Calu3 (cell line): Measurements from ENCODE around the gene SLC12A5. TPM values are rescaled to one million over a fixed set of nuclear protein-coding genes. Genes with fewer than 3 reads are reported as not detected.

Source experiments
- BruUV-seq: library from RNA; stranded (reverse); fragments of 400-500 nt; replicated peaks from 2 replicates; lab custom pipeline; 2021; lab: Mats Ljungman, UMichigan
- CTCF ChIA-PET: fragments of 300-600 bp; sonication (Branson Sonifier 250); formaldehyde crosslinking; loops from one replicate; lab custom pipeline; 2022; ENCODE audit warnings: antibody characterized with exemption; lab: Charles Lee
- DNase-seq: peaks from one replicate; pipeline ENCODE4 v3.0.0; 2022
- H3K27ac Mint-ChIP-seq: one replicate; pipeline ENCODE4 v1.8.0; 2022; ENCODE audit warnings: mixed read lengths; ENCODE audit not compliant: unreplicated experiment
- H3K27me3 Mint-ChIP-seq: one replicate; pipeline ENCODE4 v1.8.0; 2022; ENCODE audit warnings: mixed read lengths; ENCODE audit not compliant: unreplicated experiment
- H3K36me3 Mint-ChIP-seq: one replicate; pipeline ENCODE4 v1.8.0; 2022; ENCODE audit warnings: mild to moderate bottlenecking, moderate library complexity, mixed read lengths; ENCODE audit not compliant: insufficient read depth, unreplicated experiment
- H3K4me1 Mint-ChIP-seq: one replicate; pipeline ENCODE4 v1.8.0; 2022; ENCODE audit warnings: mild to moderate bottlenecking, low read depth, mixed read lengths; ENCODE audit not compliant: unreplicated experiment
- H3K4me3 Mint-ChIP-seq: one replicate; pipeline ENCODE4 v1.8.0; 2022; ENCODE audit warnings: mild to moderate bottlenecking, low read depth, moderate library complexity, mixed read lengths; ENCODE audit not compliant: unreplicated experiment
- H3K9me3 Mint-ChIP-seq: one replicate; pipeline ENCODE4 v1.8.0; 2022; ENCODE audit warnings: low read depth, mixed read lengths; ENCODE audit not compliant: unreplicated experiment
- intact Hi-C: fragments of 100-400 bp; cut with micrococcal nuclease; formaldehyde crosslinking; loops from one replicate; pipeline ENCODE4 v1.10.0; 2022; ENCODE audit not compliant: unreplicated experiment
- total RNA-seq: library from RNA; stranded (reverse); gene quantifications from 2 replicates; pipeline ENCODE4 v1.2.3, GENCODE V29; 2022
- TF ChIP-seq, protein P1 (sequence below): fragments of 200-600 bp; IDR thresholded peaks from one replicate; pipeline ENCODE4 v1.8.0; 2022; ENCODE audit warnings: antibody characterized with exemption; ENCODE audit not compliant: unreplicated experiment

Gene SLC12A5
- total RNA-seq, 1 experiment from 2014 or later, result 2.1 TPM

DNA sequence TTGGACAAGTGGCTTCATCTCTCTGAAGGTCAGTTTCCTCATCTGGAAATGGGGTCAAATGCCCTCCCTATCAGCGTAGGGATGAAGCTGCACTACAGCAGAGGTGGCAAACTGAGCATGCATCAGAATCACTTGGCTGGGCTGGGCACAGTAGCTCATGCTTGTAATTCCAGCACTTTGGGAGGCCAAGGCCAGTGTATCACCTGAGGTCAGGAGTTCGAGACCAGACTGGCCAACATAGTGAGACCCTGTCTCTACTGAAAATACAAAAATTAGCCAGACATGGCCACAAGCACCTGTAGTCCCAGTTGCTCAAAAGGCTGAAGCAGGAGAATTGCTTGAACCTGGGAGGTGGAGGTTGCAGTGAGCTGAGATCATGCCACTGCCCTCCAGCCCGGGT, 27.0 kb upstream of the SLC12A5 start:
- CTCF ChIA-PET, result no interaction called here
- H3K9me3 Mint-ChIP-seq, result no peaks in the 10 kb centered on the region
- no peaks in the 10 kb centered on the region for H3K36me3 Mint-ChIP-seq
- no peak overlapping the region for H3K27ac Mint-ChIP-seq
- no peaks in the 10 kb centered on the region for H3K4me1 Mint-ChIP-seq
- H3K4me3 Mint-ChIP-seq, result no peak overlapping the region
- no peak for DNase-seq
- peaks cover 83% of the 10 kb centered on the region for H3K27me3 Mint-ChIP-seq
- intact Hi-C loops, result no loop called here
- BruUV-seq, result no TSS peak
- TF ChIP-seq, protein P1, sequence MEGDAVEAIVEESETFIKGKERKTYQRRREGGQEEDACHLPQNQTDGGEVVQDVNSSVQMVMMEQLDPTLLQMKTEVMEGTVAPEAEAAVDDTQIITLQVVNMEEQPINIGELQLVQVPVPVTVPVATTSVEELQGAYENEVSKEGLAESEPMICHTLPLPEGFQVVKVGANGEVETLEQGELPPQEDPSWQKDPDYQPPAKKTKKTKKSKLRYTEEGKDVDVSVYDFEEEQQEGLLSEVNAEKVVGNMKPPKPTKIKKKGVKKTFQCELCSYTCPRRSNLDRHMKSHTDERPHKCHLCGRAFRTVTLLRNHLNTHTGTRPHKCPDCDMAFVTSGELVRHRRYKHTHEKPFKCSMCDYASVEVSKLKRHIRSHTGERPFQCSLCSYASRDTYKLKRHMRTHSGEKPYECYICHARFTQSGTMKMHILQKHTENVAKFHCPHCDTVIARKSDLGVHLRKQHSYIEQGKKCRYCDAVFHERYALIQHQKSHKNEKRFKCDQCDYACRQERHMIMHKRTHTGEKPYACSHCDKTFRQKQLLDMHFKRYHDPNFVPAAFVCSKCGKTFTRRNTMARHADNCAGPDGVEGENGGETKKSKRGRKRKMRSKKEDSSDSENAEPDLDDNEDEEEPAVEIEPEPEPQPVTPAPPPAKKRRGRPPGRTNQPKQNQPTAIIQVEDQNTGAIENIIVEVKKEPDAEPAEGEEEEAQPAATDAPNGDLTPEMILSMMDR, result no peak

DNA sequence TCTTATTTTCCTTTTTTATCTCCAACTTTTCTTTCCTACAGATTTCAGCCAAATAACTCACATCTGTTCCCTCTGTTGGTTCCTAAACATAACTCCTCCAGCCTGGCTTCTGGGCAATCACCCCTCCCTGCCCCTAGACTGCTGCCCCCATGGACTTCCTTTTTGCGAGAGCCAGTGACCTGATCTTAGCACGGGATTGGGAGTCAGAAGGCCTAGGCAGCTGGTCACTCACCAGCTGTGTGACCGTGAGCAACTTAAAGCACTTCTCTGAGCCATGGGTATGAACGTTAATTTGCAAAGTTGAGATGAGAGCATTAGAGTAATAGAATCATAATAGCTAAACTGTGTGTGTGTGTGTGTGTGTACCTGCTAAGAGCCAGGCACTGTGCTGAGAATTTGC, 24.8 kb upstream of the SLC12A5 start:
- Mint-ChIP-seq H3K36me3 (no peaks in the 10 kb centered on the region), H3K4me1 (no peaks in the 10 kb centered on the region), H3K27ac (no peak overlapping the region), H3K4me3 (no peak overlapping the region), H3K27me3 (peaks cover 80% of the 10 kb centered on the region), H3K9me3 (no peaks in the 10 kb centered on the region)
- no peak for DNase-seq
- BruUV-seq, result no TSS peak
- intact Hi-C loops, result no loop called here
- TF ChIP-seq, protein P1, result no peak
- CTCF ChIA-PET, result interaction anchor here (1.6 kb wide), 1 partner anchor 10 kb away, joined by 7 read pairs; no protein-coding TSS in a partner anchor

DNA sequence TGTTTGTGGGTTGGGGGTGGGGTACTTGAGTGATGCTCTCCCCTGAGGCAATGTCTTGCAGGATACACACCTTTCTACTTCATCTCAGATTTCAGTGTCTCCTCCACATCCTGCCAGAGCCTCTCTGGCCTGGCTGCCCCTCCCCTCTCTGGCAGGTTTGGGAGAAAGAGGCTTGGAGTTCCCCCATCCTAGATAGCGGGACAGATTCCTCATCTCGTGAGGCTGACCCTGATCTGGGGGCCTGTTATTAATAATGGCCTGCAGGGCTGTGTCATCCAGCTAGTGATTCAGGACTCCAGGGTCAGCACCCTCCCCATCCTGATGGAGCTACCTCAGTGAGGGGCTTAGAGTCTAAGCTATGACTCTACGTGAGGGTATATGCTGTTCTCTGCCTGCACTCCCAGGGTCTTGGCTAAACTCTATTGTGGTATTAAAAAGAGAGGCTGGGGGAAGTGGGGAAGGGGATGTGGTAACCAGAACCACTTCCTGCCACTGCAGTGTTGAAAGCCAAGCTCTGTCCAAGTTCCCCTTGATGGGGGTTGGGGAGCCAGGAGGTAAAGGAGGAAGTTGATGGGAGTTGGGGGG, 24.0 kb upstream of the SLC12A5 start:
- Mint-ChIP-seq H3K9me3 (no peaks in the 10 kb centered on the region), H3K27ac (no peak overlapping the region), H3K27me3 (peaks cover 80% of the 10 kb centered on the region), H3K4me3 (no peak overlapping the region), H3K36me3 (no peaks in the 10 kb centered on the region), H3K4me1 (peaks cover under 1% of the 10 kb centered on the region)
- CTCF ChIA-PET, result interaction anchor here (0.6 to 1.6 kb wide), 3 partner anchors 9 to 225 kb away, joined by 3 to 12 read pairs (median 7); no protein-coding TSS in a partner anchor
- intact Hi-C loops, result no loop called here
- DNase-seq, result no peak
- TF ChIP-seq, protein P1, result no peak
- BruUV-seq, result no TSS peak

DNA sequence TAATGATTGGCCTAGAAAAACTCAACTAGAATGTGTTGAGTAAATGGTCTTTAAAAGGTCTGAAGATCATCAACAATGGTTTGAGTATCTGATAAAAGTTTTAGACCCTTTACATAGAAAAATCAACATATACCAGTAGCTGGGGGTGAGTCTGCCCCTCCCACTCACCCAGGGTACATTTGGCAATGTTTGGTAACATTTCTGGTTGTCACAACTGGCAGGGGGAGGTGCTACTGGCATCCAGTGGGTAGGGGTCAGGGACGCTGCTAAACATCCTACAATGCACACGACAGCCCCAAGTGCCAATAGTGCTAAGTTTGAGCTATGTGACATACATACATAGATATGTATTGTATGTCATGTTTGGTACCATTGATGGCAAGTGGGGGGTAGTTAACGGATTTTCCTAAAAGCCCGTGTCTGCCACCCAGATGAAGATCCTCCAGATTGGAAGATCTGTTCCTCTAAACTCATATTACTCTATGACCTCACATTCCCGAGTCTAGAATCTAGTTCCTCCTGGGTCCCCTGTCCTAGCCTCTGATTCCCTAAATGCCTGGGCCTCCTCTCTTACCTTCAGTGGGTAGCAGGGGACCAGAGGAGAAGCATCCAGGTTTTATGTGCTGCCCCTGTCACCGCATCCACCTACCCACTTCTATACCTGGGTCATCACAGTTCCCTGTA, 22.9 kb upstream of the SLC12A5 start:
- Mint-ChIP-seq H3K9me3 (no peaks in the 10 kb centered on the region), H3K27me3 (peaks cover 81% of the 10 kb centered on the region), H3K4me3 (no peak overlapping the region), H3K27ac (no peak overlapping the region), H3K4me1 (peaks cover 13% of the 10 kb centered on the region), H3K36me3 (no peaks in the 10 kb centered on the region)
- intact Hi-C loops, result no loop called here
- no peak for DNase-seq
- CTCF ChIA-PET, result interaction anchor here (1.2 kb wide), 1 partner anchor 16 kb away, joined by 10 read pairs; no protein-coding TSS in a partner anchor
- TF ChIP-seq, protein P1, result no peak
- BruUV-seq, result no TSS peak
